SKM-1 (cell line): Measurements from ENCODE around the gene AKAP5.
"Not testable (repeated sequence)": the region's sequence is repeated elsewhere in the genome, so short reads cannot be mapped to it uniquely, and the experiment has no call there.

Experiments
- DNase-seq: peaks from one replicate; lab custom pipeline; 2025; ENCODE audit not compliant: unreplicated experiment; lab: John Stamatoyannopoulos, UW

Gene AKAP5

DNA sequence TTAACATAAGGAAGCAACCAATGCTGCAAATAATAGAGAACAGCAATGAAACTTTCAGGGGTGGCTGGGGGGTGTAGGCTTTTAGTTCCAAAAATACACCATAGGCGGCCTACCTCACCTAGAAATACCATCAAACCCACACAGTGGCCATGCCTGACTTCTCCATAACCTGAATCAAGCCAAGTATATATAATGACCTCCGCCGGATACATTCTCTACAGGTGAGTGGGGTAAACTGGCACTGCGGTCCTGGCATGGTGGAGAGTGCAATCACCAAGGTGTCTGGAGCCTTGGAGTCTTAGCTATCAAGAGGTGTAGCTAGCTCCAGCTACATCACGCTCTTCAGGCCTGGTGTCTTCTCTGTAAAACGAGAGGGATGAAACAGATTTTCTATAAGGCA, 37.2 kb downstream of the AKAP5 start:
- no peak for DNase-seq

DNA sequence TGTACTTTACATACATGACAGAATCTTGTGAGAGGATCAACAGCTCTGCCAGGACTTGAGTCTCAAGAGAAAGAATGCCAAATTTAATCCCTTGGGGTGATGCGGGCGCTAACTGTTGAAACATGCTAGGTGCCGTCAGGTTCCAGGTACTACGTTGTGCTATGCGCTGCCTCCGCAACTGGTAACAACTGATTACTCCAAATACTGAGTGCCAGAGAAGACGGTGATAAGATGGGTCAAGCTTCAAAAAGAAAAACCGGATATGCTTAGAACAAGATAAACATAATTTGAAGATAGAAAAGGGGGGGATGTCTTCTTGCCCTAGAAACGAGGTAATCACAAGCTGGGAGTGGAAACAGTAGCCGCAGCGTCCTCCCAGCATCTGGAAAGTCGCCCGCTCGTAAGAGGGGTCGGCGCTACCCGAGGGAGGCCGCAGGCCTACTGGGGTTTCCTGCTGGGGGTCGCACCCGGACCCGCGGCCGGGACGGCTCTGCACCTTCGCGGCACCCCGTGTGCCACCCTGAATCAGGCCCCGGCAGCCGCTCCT, 37.7 kb downstream of the AKAP5 start:
- DNase-seq: no peak

DNA sequence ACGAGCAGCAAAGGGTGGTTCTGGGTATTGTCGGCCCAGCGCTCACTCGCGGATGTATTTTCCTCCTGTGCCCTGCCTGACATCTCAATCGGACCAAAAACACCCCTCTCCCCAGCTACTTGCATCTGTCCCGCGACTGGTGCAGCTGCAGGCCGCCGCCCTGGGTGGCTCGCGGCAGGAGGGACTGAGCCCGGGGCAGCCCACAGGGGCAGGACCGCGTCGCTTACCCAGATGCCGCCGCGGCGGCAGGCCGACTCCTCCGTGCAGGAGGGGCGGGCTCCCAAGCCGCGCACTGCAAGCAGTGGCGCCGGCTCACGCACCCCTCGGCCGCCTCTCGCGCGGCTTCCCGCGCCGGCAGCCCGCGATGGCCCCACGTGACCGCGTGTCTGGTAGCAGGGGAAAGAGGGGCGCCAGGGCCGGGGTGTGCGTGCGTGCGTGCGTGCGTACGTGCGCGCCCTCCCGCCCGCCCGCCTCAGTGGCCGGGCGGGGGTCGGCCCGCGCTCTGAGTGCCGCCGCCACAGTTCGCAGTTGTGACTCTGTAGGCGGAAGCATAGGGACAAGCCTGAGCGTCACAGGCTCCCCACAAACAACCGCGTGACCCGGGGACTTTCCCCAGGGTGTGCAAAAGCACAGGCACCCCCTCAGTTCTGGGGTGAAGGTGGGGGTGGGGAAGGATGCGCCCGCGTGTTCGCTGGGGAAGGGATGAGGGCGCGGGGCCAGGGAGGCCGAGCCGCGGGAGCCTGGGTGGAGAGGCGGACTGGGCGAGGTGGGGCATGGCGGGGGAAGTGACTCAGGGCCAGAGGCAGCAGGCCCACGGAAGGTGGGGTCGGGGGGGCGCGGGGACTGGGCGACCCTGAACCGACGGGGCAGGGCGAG, 38.4 kb downstream of the AKAP5 start, which contains the start of gene ZBTB25:
Gene ZBTB25, minus strand, starts transcription at position 405 of the 876 bp plus-strand sequence. CDS start 13,305 bp downstream, outside the sequence.
- peak; percentile 6 for DNase-seq

DNA sequence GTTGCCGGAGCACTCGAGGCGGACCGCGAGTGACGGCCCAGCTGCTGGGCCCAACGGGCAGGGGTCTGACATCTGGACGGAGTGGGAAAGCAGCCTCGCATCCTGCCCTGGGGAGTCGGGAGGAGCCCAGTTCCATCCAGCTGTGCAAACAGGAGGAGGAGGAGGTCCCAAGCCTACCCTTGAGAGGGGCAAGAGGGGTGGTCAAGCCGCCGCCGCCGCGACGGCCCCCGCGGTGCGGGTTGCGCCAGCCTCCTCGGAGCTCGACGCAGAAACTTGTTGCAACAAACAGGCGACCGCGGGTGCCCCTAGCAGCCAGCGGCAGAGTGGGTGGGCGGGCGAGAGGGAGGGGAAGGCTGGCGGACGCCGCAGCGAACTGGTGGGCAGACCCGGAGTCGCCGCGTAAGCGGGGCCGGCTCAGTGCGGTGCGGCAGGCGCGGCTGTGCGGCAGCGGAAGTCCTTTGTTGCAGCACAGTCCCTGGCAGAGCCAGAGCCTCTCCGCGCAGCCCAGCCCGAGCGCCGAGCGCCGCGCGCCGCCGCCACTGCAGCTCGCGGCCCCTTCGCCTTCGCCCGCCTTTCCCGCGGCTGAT, 39.1 kb downstream of the AKAP5 start, which contains the start of gene ZBTB1:
Gene ZBTB1, plus strand, starts transcription at position 461 of the 587 bp plus-strand sequence. CDS start 16,735 bp downstream, outside the sequence.
- DNase-seq: no peak

DNA sequence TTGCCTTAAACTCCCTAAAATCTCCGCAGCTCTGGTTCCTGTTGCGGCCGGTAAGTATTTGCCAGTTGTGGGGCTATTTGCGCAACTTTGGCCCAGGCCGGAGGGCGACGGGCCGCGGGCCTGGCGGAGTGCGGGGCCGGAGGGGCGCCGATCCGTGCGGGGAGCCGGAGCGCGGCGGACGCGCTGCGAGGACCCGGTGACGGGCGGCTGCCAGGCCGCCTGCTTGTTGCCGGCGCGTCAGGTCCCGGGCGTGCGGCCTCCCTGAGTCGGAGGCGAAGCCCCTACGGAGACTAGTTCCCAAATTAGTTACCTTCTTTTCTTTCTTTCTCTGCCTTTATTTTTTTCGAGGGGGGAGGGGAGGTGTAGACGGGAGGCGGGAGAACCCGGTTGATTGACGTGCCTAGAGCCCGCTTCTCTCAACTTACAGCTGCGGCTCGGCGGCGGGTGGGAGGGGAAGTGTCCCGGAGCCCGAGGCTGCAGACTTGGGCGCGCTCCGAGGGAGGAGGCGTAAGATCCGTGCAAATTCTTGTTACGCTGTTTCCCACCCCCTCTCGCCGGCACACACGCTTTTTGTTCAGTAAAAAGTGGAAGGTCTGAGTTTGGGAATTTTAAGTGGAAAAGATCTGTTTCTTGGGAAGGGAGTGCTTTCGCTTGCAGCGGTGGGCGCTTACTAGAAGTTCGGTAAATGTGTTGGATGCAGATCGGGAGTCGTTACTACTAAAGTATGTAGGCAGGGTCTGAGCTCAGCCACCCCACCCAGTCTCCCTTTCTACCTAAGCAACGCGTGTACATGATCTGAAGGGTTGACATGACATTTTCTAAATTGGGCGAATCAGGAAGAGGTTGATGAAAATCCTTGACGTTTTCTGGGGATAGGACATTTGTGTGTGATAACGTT, 39.8 kb downstream of the AKAP5 start:
- peak; percentile 43 for DNase-seq

DNA sequence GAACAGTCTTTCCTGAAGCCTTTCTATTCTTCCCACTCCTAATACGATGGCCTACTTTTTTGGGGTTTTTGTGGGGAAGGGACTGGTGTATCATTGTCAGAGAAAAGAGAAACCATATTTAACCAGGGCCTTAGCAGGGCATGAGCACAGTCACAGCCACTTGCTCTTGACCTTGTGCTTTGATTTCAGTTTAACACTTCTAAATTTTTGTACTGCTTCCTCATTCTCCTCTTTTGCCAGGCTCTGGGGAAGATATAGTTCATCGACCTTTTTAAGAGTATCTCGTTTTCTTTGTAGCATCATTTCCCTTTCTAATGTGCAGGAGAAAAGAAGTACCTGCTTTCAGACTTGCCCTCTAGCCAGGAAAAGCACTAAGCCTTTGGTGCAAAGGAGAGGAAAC, 41.4 kb downstream of the AKAP5 start:
- no peak for DNase-seq

GRCh38 chr14:64507376-64508156, 42.3 kb downstream of the AKAP5 start:
- DNase-seq: no peak

DNA sequence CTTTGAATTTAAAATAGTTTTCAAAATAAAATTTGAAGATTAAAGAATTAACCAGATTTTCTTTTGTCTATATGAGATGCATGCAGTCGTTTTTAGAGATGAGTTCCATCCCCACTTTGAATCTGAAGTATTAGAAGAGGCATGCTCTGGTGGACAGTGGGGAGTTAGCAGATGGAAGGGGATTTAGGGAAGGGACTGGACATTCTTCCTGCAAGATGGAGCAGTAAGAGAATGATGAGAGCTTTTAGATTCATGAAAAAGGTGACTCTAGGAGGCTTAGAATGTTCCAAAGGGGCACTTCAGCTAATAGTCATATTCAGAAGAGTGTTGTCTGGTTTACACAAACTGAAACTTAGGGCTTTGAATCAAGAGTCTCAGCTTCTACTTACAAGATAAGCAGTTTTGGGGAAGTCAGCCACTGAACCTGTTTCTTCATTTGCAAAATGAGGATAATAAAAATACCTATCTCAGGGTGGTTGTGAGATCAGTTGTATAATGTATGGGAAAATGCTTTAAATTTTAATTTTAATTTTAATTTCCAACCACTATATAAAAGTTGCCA, 43.0 kb downstream of the AKAP5 start:
- DNase-seq: no peak

DNA sequence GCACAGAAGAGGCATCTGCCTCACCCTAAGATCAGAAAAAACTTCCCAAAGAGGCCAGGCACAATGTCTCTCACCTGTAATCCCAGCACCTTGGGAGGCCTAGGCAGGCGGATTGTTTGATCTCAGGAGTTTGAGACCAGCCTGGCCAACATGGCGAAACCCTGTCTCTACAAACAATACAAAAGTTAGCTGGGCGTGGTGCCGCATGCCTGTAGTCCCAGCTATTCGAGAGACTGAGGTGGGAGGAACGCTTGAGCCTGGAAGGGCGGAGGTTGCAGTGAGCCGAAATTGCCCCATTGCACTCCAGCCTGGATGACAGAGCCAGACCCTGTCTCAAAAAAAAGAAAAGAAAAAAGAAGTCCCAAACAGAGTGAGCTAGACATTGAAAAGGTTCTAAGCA, 43.7 kb downstream of the AKAP5 start:
- DNase-seq: no peak

GRCh38 chr14:64510825-64511671, 45.7 kb downstream of the AKAP5 start:
- peak; percentile 23 for DNase-seq

DNA sequence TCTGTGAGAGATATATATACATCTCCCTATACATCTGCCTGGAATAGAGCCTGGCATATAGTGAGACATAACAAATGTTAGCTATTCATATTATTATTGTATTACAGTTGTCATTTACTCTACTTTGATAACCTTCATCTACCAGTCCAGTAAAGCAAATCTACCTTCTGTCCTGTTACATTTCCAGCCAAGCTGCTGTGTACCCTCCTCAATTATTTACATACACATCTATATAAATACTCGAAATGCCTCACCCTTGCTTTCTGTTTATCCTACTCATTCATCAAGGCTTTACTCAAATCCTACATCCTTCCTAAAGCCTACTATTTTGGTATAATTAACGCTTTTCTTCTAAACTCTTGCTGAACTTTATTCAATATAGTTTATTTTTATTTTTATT, 48.0 kb downstream of the AKAP5 start:
- no peak for DNase-seq

- no peak for DNase-seq
These were observed 49.8 kb downstream of the AKAP5 start for GRCh38 chr14:64515053-64515452.

- no peak for DNase-seq
These were observed 51.7 kb downstream of the AKAP5 start for GRCh38 chr14:64516969-64517368.

DNA sequence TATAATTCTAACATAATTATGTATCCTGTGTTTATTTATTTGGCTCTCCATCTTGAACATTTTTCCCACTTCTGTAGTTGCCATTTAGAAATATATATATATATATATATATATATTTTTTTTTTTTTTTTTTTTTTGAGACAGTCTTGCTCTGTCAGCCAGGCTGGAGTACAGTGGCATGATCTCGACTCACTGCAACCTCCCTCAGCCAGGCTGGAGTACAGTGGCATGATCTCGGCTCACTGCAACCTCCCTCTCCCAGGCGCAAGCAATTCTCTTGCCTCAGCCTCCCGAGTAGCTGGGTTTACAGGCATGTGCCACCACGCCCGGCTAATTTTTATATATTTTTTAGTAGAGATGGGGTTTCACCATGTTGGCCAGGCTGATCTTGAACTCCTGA, 52.4 kb downstream of the AKAP5 start:
- DNase-seq: not testable (repeated sequence)

- DNase-seq: no peak
These were observed 52.9 kb downstream of the AKAP5 start for GRCh38 chr14:64518229-64518628.

DNA sequence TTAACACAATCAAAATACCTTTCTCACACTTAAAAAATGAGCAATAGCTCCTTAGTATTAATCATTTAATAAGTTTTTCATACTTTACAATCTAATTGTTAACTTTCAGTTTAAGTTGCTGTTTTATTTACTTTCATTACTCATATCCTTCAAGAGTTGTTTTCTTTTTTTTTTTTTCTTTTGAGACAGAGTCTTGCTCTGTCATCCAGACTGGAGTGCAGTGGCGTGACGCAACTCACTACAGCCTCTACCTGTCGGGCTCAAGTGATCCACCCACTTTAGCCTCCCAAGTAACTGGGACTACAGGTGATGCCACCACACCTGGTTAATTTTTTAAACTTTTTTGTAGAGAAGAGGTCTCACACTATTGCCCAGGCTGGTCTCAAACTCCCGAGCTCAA, 55.4 kb downstream of the AKAP5 start:
- DNase-seq: no peak

GRCh38 chr14:64522591-64523355, 57.5 kb downstream of the AKAP5 start:
- DNase-seq: no peak
